GM12865 (cell line): ENCODE results near the gene SH3GLB1.

ENCODE experiments used
- DNase-seq: peaks from one replicate; pipeline ENCODE4 v3.0.0; 2010; ENCODE audit warnings: low read depth
- H3K4me3 ChIP-seq: 2 replicates; pipeline ENCODE4 v1.5.1; 2011; ENCODE audit warnings: mild to moderate bottlenecking, low read depth, low read length, control low read depth
- TF ChIP-seq, protein P1 (sequence below): IDR thresholded peaks from 2 replicates; pipeline ENCODE4 v1.5.1; 2011; ENCODE audit warnings: low read length, control low read depth, low read depth, inconsistent platforms; ENCODE audit not compliant: insufficient read depth; ENCODE audit errors: missing control alignments

SH3GLB1 gene

DNA sequence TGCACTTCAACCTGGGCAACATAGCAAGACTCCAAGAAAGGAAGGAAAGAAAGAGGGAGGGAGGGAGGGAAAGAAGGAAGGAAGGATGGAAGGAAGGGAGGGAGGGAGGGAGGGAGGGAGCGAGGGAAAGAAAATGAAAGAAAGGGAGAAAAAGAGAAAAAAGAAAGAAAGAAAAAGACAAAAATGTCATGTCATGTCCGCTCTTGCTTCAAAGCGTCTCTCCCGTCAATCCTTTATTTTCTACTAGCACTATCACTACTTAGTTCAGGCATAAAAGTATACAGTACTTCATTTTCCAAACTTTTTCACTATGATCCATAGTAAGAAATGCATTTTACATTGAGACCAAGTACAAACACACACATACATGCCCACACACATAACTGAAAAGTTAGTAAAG is 64.7 kb downstream of the SH3GLB1 start:
- H3K4me3 ChIP-seq: no peak overlapping the region
- TF ChIP-seq, protein P1, sequence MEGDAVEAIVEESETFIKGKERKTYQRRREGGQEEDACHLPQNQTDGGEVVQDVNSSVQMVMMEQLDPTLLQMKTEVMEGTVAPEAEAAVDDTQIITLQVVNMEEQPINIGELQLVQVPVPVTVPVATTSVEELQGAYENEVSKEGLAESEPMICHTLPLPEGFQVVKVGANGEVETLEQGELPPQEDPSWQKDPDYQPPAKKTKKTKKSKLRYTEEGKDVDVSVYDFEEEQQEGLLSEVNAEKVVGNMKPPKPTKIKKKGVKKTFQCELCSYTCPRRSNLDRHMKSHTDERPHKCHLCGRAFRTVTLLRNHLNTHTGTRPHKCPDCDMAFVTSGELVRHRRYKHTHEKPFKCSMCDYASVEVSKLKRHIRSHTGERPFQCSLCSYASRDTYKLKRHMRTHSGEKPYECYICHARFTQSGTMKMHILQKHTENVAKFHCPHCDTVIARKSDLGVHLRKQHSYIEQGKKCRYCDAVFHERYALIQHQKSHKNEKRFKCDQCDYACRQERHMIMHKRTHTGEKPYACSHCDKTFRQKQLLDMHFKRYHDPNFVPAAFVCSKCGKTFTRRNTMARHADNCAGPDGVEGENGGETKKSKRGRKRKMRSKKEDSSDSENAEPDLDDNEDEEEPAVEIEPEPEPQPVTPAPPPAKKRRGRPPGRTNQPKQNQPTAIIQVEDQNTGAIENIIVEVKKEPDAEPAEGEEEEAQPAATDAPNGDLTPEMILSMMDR: no peak

GRCh38 chr1:86773341-86774288 is 69.2 kb downstream of the SH3GLB1 start:
- no peak overlapping the region for H3K4me3 ChIP-seq
- TF ChIP-seq, protein P1: no peak
- DNase-seq: no peak

More for the DNA sequence above, 64.7 kb downstream of the SH3GLB1 start:
- no peak for DNase-seq

DNA sequence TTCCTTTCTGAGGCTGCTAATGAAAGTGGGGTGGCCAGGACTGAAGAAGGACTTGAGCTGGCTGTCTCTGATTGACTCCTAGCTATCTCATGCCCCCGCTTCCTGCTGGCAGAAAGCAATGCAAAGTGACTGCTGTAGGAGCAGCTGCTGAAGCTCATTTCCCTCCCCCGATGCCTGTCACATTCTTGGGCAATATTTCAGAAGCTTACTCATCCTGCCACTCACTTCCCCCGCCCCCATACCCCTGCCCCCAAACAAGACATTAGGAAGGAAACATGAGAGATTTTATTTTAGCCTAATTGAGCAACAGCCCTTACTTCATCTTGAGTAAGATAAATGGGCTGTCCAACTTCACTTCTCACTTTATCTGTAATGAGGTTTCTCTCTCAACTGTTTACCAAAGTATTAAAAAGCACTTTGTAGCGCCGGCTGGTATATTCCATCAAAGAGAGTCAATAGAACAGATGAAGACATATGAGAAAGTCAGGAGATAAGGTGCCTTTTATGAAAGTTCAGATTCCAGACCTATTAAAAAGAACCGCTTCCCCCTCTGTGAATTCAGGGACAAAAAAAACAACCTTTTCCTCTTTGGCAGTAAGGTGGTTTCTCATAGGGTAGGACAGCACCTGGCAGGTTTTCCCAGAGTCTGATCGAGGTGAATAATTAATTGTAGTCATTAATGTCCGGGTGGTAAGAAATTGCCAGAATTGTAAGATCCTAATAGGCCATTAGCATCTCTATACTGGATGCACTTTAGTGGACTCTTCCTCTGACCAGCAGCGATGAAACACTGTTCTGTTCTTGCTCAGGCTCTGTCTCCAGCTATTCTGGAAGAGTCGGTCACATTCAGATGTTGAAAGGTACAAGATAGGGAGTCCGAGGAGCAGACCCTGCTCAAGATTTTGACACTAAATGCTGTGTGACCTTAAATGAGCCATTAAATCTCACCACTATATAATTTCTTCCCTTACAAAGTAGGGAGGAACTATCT is 70.2 kb downstream of the SH3GLB1 start:
- no peak overlapping the region for H3K4me3 ChIP-seq
- peak; percentile 89 for DNase-seq
- TF ChIP-seq, protein P1: no peak

GRCh38 chr1:86775395-86775794 is 71.0 kb downstream of the SH3GLB1 start:
- TF ChIP-seq, protein P1: no peak
- H3K4me3 ChIP-seq: no peak overlapping the region
- DNase-seq: no peak

- TF ChIP-seq, protein P1: no peak
- H3K4me3 ChIP-seq: no peak overlapping the region
- DNase-seq: no peak
These were observed 71.7 kb downstream of the SH3GLB1 start for GRCh38 chr1:86776108-86776507.

- TF ChIP-seq, protein P1: no peak
- DNase-seq: no peak
- H3K4me3 ChIP-seq: no peak overlapping the region
These were observed 74.3 kb downstream of the SH3GLB1 start for GRCh38 chr1:86778569-86779239.
